Prostate gland (tissue), 2 donors: ENCODE results near the gene SEC14L1.

Experiments used
- POLR2A ChIP-seq: fragments of 450-650 bp; IDR thresholded peaks from one replicate; pipeline ENCODE4 v1.6.1; 2016; ENCODE audit warnings: antibody characterized with exemption, mild to moderate bottlenecking
- POLR2AphosphoS5 ChIP-seq: sonication (generic); formaldehyde crosslinking; IDR thresholded peaks from one replicate; pipeline ENCODE4 v1.6.1; 2017; ENCODE audit warnings: antibody characterized with exemption
- TF ChIP-seq, protein P1 (sequence below), 4 experiments: fragments of 200-600 bp in 2 of 4; fragments of 450-650 bp in 2 of 4; sonication (generic) in 2 of 4; IDR thresholded peaks; 1 replicate in 3 of 4; 2 replicates in 1 of 4; pipeline ENCODE4 v1.5.1; 2016 to 2019; ENCODE audit warnings: antibody characterized with exemption in 4 of 4, mild to moderate bottlenecking in 2 of 4, moderate library complexity in 2 of 4

DNA sequence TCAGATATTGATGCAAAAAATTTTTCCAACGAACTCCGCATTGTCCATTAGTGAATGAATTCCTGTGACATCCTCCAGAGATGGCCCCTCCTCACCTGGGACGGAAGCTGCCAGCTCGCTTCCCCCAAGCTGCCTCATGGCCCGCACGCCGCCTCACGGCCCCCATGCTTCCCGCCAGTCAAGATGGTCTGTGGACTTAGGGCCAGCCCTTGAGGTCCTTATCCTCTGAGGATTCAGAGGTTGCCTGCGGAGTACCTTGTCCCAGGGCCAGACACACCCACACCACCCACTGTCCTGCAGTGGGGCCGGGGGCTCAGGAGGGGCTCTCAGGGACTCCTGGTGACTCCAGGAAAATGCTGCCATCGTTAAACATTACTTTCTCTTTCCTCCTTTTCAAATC, 73.6 kb downstream of the SEC14L1 start:
- TF ChIP-seq, protein P1, sequence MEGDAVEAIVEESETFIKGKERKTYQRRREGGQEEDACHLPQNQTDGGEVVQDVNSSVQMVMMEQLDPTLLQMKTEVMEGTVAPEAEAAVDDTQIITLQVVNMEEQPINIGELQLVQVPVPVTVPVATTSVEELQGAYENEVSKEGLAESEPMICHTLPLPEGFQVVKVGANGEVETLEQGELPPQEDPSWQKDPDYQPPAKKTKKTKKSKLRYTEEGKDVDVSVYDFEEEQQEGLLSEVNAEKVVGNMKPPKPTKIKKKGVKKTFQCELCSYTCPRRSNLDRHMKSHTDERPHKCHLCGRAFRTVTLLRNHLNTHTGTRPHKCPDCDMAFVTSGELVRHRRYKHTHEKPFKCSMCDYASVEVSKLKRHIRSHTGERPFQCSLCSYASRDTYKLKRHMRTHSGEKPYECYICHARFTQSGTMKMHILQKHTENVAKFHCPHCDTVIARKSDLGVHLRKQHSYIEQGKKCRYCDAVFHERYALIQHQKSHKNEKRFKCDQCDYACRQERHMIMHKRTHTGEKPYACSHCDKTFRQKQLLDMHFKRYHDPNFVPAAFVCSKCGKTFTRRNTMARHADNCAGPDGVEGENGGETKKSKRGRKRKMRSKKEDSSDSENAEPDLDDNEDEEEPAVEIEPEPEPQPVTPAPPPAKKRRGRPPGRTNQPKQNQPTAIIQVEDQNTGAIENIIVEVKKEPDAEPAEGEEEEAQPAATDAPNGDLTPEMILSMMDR (IDR thresholded peaks at IDR 0.05): no peak
- no peak for TF ChIP-seq POLR2A
- TF ChIP-seq POLR2AphosphoS5: no peak
